GM18870 (cell line): ENCODE data around the gene PDCL2.

Source experiments
- ATAC-seq: cut with Tn5 transposase; IDR thresholded peaks from one replicate; pipeline ENCODE4 v1.9.1; 2021; ENCODE audit warnings: moderate library complexity; ENCODE audit not compliant: unreplicated experiment

Gene PDCL2

DNA sequence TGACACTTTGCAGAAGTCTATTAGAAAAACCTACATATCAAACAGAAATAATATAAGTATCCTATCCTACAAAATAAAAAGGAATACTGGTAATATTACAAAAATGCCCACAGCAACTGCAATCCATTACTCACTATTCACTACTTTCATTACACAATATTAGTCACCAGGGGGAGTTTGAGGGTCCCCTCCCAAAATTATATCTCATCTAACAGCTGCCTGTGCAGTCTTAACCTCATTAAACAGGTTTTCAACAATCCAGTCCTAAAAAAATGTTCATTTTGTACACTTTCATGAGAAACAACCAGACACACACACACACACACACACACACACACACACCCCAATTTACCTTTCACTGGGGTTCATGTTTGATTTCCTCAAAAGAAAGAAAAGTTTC, 48.2 kb downstream of the PDCL2 start:
- no peak for ATAC-seq

DNA sequence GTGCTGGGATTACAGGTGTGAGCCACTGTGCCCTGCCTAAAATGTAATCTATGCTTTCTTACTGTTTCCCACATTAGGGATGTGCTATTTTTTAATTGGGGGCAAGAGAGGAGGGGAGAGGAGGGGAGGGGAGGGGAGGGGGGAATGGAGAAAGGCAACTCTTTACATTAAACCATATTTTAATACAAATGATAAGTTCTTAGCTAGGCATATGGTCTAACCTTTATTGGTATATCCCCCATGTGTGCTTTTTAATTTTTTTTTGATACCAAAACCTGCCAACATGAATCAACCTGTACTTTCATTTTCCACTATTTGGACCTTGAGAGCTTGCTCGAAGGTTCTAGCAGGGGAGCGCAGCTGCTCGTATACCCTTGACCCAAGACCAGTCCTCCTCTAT, 51.8 kb downstream of the PDCL2 start:
- ATAC-seq, result no peak

GRCh38 chr4:55539658-55540057, 52.4 kb downstream of the PDCL2 start:
- ATAC-seq, result no peak

DNA sequence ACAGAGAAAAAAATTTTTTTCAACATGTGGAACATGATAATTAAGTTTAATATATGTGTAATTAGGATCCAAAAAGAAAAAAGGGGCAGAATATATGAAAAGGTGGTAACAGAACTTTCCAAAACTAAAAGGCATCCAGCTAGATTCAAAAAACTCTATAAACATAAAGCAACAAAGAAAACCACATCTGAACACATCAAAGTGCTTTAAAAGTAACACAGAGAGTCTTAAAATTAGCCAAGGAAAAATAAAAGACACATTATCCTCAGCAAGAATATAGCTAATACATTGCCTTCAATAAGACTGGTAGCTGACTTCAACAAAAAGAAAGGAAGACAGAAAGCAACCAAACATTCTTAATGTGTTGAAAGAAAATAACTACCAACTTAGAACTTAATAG, 53.5 kb downstream of the PDCL2 start:
- ATAC-seq, result no peak

GRCh38 chr4:55534306-55534705, 57.7 kb downstream of the PDCL2 start:
- no peak for ATAC-seq

DNA sequence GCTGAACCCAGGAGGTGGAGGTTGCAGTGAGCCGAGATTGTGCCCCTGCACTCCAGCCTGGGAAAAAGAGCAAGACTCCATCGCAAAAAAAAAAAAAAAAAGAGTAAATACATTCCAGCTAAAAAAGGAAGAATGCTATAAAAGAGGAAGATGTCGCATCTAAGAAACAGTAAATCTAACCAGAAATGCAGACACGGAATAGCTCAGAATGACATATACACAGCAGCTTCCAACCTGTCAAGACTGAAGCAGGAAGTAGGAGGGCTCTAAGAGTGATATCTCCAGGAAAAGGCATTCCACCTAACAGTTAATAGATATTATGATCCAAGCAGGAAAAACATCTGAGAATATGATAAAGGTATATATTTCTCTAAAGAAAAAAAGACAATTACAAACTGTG, 61.4 kb downstream of the PDCL2 start:
- ATAC-seq, result no peak

DNA sequence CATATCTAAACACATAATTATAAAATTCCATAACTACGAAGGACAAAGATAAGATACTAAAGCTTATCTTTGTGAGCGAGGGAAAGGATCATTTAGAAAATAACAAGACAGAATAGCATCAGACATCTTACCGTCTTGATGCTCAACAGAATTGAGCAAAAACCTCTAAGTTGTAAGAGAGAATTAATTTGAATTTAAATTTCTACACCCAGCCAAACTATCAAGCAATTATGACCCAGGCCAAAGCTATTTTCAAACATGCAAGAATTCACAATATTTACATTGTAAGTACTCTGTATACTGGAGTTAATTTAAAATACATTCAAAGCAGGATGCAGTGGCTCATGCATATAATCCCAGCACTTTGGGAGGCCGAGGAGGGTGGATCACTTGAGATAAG, 61.9 kb downstream of the PDCL2 start:
- no peak for ATAC-seq

DNA sequence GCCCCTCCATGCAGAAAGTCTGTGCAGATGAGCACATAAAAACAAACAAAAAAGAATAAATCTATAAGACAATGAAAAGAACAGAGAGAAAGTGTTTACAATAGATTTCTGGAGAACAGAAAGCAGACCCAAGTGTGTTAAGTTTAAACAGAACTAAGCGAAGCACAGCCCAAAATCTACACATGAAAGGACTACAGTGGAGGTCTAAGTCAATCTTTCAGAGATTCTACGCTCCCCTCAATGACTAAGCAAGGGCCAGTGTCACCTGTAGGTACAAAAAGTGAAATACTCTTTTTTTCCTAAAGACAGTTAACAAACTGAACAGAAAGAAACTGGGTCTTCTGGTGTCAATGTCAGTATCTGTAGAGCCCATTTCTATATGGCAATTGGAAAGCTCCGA, 63.6 kb downstream of the PDCL2 start:
- no peak for ATAC-seq

DNA sequence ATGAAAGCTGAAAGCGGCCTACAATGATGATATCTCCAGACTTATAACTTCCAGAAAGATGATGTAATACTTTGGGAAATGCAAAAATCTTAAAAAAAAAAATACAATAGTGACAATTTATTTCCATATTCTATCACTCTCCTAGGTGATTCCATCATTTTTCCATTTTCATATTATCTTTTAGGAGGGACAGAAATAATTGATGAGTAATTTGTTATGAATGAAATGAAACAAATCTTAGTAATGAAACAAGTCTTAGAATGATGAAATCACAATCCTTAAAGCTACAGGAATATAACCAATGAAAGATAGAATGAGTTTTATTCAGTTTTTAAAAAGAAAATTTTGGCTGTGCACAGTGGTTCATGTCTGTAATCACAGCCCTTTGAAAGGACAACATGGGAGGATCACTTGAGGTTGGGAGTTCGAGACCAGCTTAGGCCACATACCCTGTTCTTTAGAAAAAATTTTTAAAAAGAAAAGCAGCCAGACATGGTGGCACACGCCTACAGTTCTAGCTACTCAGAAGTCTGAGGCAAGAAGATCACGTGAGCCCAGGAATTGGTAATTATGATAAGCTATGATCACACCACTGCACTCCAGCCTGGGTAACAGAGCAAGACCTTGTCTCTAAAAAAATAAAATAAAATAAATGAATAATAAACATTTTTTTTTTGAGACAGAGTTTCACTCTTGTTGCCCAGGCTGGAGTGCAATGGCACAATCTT, 67.0 kb downstream of the PDCL2 start:
- no peak for ATAC-seq

DNA sequence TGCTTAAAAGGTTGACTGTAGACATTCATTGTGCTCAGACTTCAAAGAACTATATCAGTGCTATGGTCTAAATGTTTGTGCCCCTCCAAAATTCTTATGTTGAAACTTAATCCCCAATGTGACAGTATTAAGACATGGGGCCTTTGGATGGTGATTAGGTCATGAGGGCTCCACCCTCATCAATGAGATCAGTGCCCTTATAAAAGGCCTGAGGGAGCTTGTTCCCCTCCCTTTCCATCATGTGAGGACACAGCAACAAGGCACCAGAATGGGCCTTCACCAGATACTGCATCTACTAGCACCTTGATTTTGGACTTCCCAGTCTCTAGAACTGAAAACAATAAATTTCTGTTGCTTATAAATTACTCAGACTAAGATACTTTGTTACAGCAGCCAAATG, 73.6 kb downstream of the PDCL2 start:
- ATAC-seq, result no peak

DNA sequence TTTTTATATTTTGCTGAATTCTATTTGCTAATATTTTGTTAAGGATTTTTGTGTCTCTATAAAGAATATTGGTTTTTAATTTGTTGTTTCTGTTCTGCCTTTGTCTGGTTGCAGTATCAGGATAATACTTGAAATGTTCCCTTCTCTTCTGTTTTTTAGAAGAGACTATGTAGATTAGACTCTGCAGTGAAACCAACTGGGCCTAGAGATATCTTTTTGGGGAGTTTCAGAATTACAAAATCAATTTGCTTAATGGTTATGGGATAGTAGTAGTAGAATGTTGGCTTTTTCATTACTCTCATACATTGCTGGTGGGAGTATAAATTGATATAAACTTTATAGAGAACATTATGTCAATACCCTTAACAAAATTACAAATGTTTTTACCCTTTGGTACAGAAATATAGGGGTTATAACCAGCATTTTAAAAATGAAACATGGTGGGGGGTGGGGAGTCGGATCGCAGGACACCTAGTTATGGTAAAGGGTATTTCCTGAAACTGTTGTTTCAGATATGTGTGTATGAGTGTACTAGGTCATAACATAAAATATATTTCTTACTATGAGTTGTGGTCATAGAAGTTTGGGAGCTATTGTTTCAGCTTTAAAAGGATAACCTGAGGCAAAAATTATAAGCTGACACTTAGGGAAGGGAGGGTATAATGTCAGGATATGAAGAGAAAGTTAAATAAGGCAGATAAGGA, 74.4 kb downstream of the PDCL2 start:
- ATAC-seq, result peak; percentile 50

GRCh38 chr4:55512922-55513571, 79.0 kb downstream of the PDCL2 start:
- ATAC-seq, result no peak

- no peak for ATAC-seq
Observed at GRCh38 chr4:55512077-55512476, 80.0 kb downstream of the PDCL2 start.

DNA sequence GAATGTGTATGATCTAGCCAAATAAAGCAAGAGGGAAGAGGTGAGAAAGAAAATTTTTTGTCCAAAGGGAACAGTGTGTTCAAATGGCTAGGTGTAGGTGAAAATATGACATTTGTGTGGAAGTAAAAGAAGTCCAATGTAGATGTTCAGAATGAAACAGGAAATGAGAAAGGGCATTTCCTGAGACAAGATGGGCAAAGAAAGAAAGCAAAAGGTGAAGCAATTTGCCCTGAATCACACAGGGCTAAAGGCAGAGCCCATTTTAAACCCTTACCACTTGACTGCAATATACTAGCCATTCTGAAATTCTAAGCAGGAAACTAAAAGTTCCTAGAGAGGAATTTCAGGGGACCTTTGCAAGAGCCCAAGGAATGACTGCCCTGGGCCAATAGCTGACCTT, 81.4 kb downstream of the PDCL2 start:
- ATAC-seq, result no peak

- ATAC-seq, result no peak
Observed at GRCh38 chr4:55509266-55509665, 82.8 kb downstream of the PDCL2 start.

GRCh38 chr4:55507612-55508011, 84.4 kb downstream of the PDCL2 start:
- no peak for ATAC-seq
